ENCODE data around the gene KRT20. TPM values are rescaled to one million over a fixed set of nuclear protein-coding genes. Genes with fewer than 3 reads are reported as not detected.

Gene KRT20
- total and polyA plus RNA-seq, 2 experiments from 2014 or later: not detected

DNA sequence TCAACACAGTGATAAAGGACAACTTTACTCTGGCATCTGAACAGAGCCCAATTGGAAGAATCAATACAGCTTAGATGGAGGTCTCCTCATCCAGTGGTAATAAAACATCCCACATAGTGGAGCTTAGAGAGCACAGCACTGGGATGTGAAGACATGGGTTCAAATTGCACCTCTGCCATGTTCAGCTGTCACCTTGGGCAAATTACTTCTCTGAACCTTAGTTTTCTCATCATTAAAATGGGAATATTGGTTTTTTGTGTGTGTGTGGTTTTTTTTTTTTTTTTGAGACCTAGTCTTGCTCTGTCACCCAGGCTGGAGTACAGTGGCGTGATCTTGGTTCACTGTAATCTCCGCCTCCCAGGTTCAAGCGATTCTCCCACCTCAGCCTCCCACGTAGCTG lies 49.0 kb downstream of the KRT20 start:
- Mint-ChIP-seq H3K27me3 (ENCODE audit: insufficient read depth, low read depth, poor library complexity) (peaks cover 26% of the 10 kb centered on the region), H3K4me1 (peaks cover 9% of the 10 kb centered on the region), H3K9me3 (no peaks in the 10 kb centered on the region), H3K36me3 (ENCODE audit: low read depth) (peaks cover 5% of the 10 kb centered on the region; the same call in 2 of the 3 replicates), H3K4me3 (no peak overlapping the region), H3K27ac (no peak overlapping the region)
- ATAC-seq (no peak), DNase-seq (ENCODE audit: low spot score) (no peak)
- Histone ChIP-seq H3K27me3 (ENCODE audit: insufficient read depth) (peaks cover 95% of the 10 kb centered on the region), H3K36me3 (ENCODE audit: insufficient read depth) (no peaks in the 10 kb centered on the region; the same call in 1 of the 2 replicates), H2AFZ (no peak overlapping the region), H4K20me1 (replicated peaks; ENCODE audit: insufficient read depth) (peaks cover 29% of the 10 kb centered on the region), H3K4me3 (no peak overlapping the region), H3F3A (replicated peaks; ENCODE audit: low read depth) (no peaks in the 10 kb centered on the region), H3K4me2 (no peak overlapping the region), H3K9me2 (ENCODE audit: insufficient read depth) (no peaks in the 10 kb centered on the region), H3K4me1 (ENCODE audit: insufficient read depth) (peaks cover 6% of the 10 kb centered on the region; the same call in 1 of the 2 replicates), H3K79me2 (replicated peaks; ENCODE audit: insufficient read depth) (no peaks in the 10 kb centered on the region), H3K27ac (ENCODE audit: low read depth) (no peak overlapping the region)
- TF ChIP-seq JUNB (IDR thresholded peaks at IDR 0.05; ENCODE audit: unreplicated experiment): no peak

DNA sequence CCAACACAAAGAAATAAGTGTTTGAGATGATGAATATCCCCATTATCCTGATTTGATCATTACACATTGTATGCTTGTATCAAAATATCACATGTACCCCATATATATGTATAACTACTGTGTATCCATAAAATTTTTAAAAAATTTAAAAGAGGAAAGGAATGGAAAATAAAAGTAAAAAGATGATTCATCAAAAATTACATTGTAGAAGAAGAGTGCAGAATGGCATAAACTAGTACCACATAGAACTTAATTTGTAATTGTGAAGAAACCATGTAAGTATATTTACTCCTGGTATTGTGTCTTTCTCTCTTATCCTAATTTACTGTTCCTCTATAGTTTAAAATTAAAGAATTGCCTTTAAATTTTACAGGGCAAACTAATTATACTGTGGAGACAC lies 51.2 kb downstream of the KRT20 start:
- peaks cover 5% of the 10 kb centered on the region; the same call in 2 of the 3 replicates for H3K36me3 Mint-ChIP-seq (ENCODE audit: low read depth)
- no peaks in the 10 kb centered on the region for H3K79me2 ChIP-seq (replicated peaks; ENCODE audit: insufficient read depth)
- no peak overlapping the region for H3K4me3 ChIP-seq
- no peak overlapping the region for H2AFZ ChIP-seq
- no peak for ATAC-seq
- peaks cover 26% of the 10 kb centered on the region for H3K27me3 Mint-ChIP-seq (ENCODE audit: insufficient read depth, low read depth, poor library complexity)
- H3K27ac ChIP-seq (ENCODE audit: low read depth): no peak overlapping the region
- peaks cover 6% of the 10 kb centered on the region for H3K4me1 Mint-ChIP-seq
- H3K4me1 ChIP-seq (ENCODE audit: insufficient read depth): peaks cover 6% of the 10 kb centered on the region; the same call in 1 of the 2 replicates
- peaks cover 34% of the 10 kb centered on the region for H4K20me1 ChIP-seq (replicated peaks; ENCODE audit: insufficient read depth)
- no peaks in the 10 kb centered on the region for H3K9me3 Mint-ChIP-seq
- peaks cover 100% of the 10 kb centered on the region for H3K27me3 ChIP-seq (ENCODE audit: insufficient read depth)
- H3K4me3 Mint-ChIP-seq: no peak overlapping the region
- no peaks in the 10 kb centered on the region; the same call in 1 of the 2 replicates for H3K36me3 ChIP-seq (ENCODE audit: insufficient read depth)
- H3K27ac Mint-ChIP-seq: no peak overlapping the region
- no peak overlapping the region for H3K4me2 ChIP-seq
- no peak for DNase-seq (ENCODE audit: low spot score)
- H3K9me2 ChIP-seq (ENCODE audit: insufficient read depth): no peaks in the 10 kb centered on the region
- no peaks in the 10 kb centered on the region for H3F3A ChIP-seq (replicated peaks; ENCODE audit: low read depth)
- TF ChIP-seq POLR2AphosphoS5 (IDR thresholded peaks at IDR 0.05; ENCODE audit: low read depth) (no peak), JUNB (IDR thresholded peaks at IDR 0.05; ENCODE audit: unreplicated experiment) (no peak), CREB1 (CRISPR knock-in tag; IDR thresholded peaks at IDR 0.05; ENCODE audit: low read depth) (no peak), ZNF114 (CRISPR knock-in tag; IDR thresholded peaks at IDR 0.05) (no peak), ZNF331 (CRISPR knock-in tag; IDR thresholded peaks at IDR 0.05; ENCODE audit: low read depth) (no peak), STAT1 (IDR thresholded peaks at IDR 0.05; ENCODE audit: unreplicated experiment) (no peak), NANOG (IDR thresholded peaks at IDR 0.05; ENCODE audit: borderline replicate concordance) (no peak)
- TF ChIP-seq, protein P1, sequence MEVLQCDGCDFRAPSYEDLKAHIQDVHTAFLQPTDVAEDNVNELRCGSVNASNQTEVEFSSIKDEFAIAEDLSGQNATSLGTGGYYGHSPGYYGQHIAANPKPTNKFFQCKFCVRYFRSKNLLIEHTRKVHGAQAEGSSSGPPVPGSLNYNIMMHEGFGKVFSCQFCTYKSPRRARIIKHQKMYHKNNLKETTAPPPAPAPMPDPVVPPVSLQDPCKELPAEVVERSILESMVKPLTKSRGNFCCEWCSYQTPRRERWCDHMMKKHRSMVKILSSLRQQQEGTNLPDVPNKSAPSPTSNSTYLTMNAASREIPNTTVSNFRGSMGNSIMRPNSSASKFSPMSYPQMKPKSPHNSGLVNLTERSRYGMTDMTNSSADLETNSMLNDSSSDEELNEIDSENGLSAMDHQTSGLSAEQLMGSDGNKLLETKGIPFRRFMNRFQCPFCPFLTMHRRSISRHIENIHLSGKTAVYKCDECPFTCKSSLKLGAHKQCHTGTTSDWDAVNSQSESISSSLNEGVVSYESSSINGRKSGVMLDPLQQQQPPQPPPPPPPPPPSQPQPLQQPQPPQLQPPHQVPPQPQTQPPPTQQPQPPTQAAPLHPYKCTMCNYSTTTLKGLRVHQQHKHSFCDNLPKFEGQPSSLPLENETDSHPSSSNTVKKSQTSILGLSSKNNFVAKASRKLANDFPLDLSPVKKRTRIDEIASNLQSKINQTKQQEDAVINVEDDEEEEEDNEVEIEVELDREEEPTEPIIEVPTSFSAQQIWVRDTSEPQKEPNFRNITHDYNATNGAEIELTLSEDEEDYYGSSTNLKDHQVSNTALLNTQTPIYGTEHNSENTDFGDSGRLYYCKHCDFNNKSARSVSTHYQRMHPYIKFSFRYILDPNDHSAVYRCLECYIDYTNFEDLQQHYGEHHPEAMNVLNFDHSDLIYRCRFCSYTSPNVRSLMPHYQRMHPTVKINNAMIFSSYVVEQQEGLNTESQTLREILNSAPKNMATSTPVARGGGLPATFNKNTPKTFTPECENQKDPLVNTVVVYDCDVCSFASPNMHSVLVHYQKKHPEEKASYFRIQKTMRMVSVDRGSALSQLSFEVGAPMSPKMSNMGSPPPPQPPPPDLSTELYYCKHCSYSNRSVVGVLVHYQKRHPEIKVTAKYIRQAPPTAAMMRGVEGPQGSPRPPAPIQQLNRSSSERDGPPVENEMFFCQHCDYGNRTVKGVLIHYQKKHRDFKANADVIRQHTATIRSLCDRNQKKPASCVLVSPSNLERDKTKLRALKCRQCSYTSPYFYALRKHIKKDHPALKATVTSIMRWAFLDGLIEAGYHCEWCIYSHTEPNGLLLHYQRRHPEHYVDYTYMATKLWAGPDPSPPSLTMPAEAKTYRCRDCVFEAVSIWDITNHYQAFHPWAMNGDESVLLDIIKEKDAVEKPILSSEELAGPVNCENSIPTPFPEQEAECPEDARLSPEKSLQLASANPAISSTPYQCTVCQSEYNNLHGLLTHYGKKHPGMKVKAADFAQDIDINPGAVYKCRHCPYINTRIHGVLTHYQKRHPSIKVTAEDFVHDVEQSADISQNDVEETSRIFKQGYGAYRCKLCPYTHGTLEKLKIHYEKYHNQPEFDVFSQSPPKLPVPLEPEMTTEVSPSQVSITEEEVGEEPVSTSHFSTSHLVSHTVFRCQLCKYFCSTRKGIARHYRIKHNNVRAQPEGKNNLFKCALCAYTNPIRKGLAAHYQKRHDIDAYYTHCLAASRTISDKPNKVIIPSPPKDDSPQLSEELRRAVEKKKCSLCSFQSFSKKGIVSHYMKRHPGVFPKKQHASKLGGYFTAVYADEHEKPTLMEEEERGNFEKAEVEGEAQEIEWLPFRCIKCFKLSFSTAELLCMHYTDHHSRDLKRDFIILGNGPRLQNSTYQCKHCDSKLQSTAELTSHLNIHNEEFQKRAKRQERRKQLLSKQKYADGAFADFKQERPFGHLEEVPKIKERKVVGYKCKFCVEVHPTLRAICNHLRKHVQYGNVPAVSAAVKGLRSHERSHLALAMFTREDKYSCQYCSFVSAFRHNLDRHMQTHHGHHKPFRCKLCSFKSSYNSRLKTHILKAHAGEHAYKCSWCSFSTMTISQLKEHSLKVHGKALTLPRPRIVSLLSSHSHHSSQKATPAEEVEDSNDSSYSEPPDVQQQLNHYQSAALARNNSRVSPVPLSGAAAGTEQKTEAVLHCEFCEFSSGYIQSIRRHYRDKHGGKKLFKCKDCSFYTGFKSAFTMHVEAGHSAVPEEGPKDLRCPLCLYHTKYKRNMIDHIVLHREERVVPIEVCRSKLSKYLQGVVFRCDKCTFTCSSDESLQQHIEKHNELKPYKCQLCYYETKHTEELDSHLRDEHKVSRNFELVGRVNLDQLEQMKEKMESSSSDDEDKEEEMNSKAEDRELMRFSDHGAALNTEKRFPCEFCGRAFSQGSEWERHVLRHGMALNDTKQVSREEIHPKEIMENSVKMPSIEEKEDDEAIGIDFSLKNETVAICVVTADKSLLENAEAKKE (CRISPR knock-in tag; IDR thresholded peaks at IDR 0.05): no peak
- TF ChIP-seq, protein P2, sequence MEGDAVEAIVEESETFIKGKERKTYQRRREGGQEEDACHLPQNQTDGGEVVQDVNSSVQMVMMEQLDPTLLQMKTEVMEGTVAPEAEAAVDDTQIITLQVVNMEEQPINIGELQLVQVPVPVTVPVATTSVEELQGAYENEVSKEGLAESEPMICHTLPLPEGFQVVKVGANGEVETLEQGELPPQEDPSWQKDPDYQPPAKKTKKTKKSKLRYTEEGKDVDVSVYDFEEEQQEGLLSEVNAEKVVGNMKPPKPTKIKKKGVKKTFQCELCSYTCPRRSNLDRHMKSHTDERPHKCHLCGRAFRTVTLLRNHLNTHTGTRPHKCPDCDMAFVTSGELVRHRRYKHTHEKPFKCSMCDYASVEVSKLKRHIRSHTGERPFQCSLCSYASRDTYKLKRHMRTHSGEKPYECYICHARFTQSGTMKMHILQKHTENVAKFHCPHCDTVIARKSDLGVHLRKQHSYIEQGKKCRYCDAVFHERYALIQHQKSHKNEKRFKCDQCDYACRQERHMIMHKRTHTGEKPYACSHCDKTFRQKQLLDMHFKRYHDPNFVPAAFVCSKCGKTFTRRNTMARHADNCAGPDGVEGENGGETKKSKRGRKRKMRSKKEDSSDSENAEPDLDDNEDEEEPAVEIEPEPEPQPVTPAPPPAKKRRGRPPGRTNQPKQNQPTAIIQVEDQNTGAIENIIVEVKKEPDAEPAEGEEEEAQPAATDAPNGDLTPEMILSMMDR (conservative IDR thresholded peaks at IDR 0.05; ENCODE audit: low read depth in 2 of 2): no peak
- TF ChIP-seq, protein P3, sequence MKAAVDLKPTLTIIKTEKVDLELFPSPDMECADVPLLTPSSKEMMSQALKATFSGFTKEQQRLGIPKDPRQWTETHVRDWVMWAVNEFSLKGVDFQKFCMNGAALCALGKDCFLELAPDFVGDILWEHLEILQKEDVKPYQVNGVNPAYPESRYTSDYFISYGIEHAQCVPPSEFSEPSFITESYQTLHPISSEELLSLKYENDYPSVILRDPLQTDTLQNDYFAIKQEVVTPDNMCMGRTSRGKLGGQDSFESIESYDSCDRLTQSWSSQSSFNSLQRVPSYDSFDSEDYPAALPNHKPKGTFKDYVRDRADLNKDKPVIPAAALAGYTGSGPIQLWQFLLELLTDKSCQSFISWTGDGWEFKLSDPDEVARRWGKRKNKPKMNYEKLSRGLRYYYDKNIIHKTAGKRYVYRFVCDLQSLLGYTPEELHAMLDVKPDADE (IDR thresholded peaks at IDR 0.05): no peak

Measured in GM23338 (cell line).